ENCODE measurements around the gene IL17F.

Gene IL17F

GRCh38 chr6:52233975-52234823, 10.1 kb downstream of the IL17F start:
- peak overlapping the region; percentile 45 for H2AFZ ChIP-seq
- no peaks in the 10 kb centered on the region for H3K4me1 ChIP-seq
- peak; percentile 42 for TF ChIP-seq CTCF (IDR thresholded peaks at IDR 0.05)
- H3K9me3 ChIP-seq (ENCODE audit: control insufficient read depth, low read length), result no peaks in the 10 kb centered on the region
- no peaks in the 10 kb centered on the region for H3K27me3 ChIP-seq (ENCODE audit: control insufficient read depth, insufficient read depth, low read length)
- no peaks in the 10 kb centered on the region for H3K79me2 ChIP-seq
- H3K36me3 ChIP-seq (ENCODE audit: control insufficient read depth, insufficient read depth, low read length), result no peaks in the 10 kb centered on the region
- H3K27ac ChIP-seq, result no peak overlapping the region
- H3K4me2 ChIP-seq (ENCODE audit: low read length), result no peak overlapping the region
- H3K9ac ChIP-seq, result no peak overlapping the region
- H3K4me3 ChIP-seq (ENCODE audit: low read depth, low read length), result no peak overlapping the region

GRCh38 chr6:52233005-52233404, 11.3 kb downstream of the IL17F start:
- H3K4me2 ChIP-seq (ENCODE audit: low read length), result no peak overlapping the region
- no peaks in the 10 kb centered on the region for H3K4me1 ChIP-seq
- H3K9me3 ChIP-seq (ENCODE audit: control insufficient read depth, low read length), result no peaks in the 10 kb centered on the region
- H2AFZ ChIP-seq, result no peak overlapping the region
- TF ChIP-seq CTCF (IDR thresholded peaks at IDR 0.05), result no peak
- H3K36me3 ChIP-seq (ENCODE audit: control insufficient read depth, insufficient read depth, low read length), result no peaks in the 10 kb centered on the region
- H3K9ac ChIP-seq, result no peak overlapping the region
- H3K4me3 ChIP-seq (ENCODE audit: low read depth, low read length), result no peak overlapping the region
- H3K27me3 ChIP-seq (ENCODE audit: control insufficient read depth, insufficient read depth, low read length), result no peaks in the 10 kb centered on the region
- no peaks in the 10 kb centered on the region for H3K79me2 ChIP-seq
- H3K27ac ChIP-seq, result no peak overlapping the region

GRCh38 chr6:52231406-52232127, 12.7 kb downstream of the IL17F start:
- H3K36me3 ChIP-seq (ENCODE audit: control insufficient read depth, insufficient read depth, low read length), result no peaks in the 10 kb centered on the region
- H3K4me3 ChIP-seq (ENCODE audit: low read depth, low read length), result no peak overlapping the region
- no peaks in the 10 kb centered on the region for H3K4me1 ChIP-seq
- H3K27me3 ChIP-seq (ENCODE audit: control insufficient read depth, insufficient read depth, low read length), result no peaks in the 10 kb centered on the region
- TF ChIP-seq CTCF (IDR thresholded peaks at IDR 0.05), result no peak
- no peaks in the 10 kb centered on the region for H3K9me3 ChIP-seq (ENCODE audit: control insufficient read depth, low read length)
- H3K9ac ChIP-seq, result no peak overlapping the region
- no peak overlapping the region for H2AFZ ChIP-seq
- no peak overlapping the region for H3K4me2 ChIP-seq (ENCODE audit: low read length)
- H3K79me2 ChIP-seq, result no peaks in the 10 kb centered on the region
- H3K27ac ChIP-seq, result no peak overlapping the region

- Histone ChIP-seq H3K9ac (no peak overlapping the region), H3K4me1 (no peaks in the 10 kb centered on the region), H3K27ac (no peak overlapping the region), H3K79me2 (no peaks in the 10 kb centered on the region), H3K36me3 (ENCODE audit: control insufficient read depth, insufficient read depth, low read length) (no peaks in the 10 kb centered on the region), H3K4me3 (ENCODE audit: low read depth, low read length) (no peak overlapping the region), H3K27me3 (ENCODE audit: control insufficient read depth, insufficient read depth, low read length) (no peaks in the 10 kb centered on the region), H3K9me3 (ENCODE audit: control insufficient read depth, low read length) (no peaks in the 10 kb centered on the region), H3K4me2 (ENCODE audit: low read length) (no peak overlapping the region), H2AFZ (no peak overlapping the region)
- no peak for TF ChIP-seq CTCF (IDR thresholded peaks at IDR 0.05)
Measured at GRCh38 chr6:52230685-52231084, 13.6 kb downstream of the IL17F start.
